Mammary epithelial cell (primary cell): ENCODE measurements around the gene SMYD3.

Experiments used
- EZH2 ChIP-seq: IDR thresholded peaks from 2 replicates; pipeline ENCODE4 v1.6.1; 2012; ENCODE audit warnings: low read length, inconsistent platforms, borderline replicate concordance
- TF ChIP-seq, protein P1 (sequence below), 2 donors: IDR thresholded peaks in 1 of 2; conservative IDR thresholded peaks in 1 of 2; 2 replicates each; pipeline ENCODE4 v1.5.1; 2011 to 2012; ENCODE audit warnings: inconsistent platforms in 2 of 2, low read length in 2 of 2, mild to moderate bottlenecking in 2 of 2, control low read depth in 1 of 2, low read depth in 1 of 2; ENCODE audit not compliant: insufficient read depth in 1 of 2; ENCODE audit errors: extremely low read depth in 1 of 2

DNA sequence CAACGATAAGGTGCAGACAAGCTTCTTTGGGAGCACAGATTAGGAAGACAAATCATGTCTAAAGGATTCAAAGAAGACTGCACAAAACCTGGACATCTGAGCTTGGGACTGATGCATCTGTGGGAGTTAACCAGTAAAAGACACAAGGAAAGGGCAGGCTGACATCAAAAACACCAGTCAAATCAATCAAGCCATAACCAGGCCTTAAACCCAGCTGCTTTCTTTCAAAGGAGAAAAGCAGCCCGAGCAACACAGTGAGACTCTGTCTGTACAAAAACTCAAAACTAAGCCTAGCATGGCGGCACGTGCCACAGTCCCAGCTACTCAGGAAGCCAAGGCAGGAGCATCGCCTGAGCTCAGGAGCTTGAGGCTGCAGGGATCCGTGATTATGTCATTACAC is 411.6 kb downstream of the SMYD3 start:
- no peak for TF ChIP-seq EZH2
- TF ChIP-seq, protein P1, sequence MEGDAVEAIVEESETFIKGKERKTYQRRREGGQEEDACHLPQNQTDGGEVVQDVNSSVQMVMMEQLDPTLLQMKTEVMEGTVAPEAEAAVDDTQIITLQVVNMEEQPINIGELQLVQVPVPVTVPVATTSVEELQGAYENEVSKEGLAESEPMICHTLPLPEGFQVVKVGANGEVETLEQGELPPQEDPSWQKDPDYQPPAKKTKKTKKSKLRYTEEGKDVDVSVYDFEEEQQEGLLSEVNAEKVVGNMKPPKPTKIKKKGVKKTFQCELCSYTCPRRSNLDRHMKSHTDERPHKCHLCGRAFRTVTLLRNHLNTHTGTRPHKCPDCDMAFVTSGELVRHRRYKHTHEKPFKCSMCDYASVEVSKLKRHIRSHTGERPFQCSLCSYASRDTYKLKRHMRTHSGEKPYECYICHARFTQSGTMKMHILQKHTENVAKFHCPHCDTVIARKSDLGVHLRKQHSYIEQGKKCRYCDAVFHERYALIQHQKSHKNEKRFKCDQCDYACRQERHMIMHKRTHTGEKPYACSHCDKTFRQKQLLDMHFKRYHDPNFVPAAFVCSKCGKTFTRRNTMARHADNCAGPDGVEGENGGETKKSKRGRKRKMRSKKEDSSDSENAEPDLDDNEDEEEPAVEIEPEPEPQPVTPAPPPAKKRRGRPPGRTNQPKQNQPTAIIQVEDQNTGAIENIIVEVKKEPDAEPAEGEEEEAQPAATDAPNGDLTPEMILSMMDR (conservative IDR thresholded peaks at IDR 0.05 in 1 of 2, IDR thresholded peaks at IDR 0.05 in 1 of 2; ENCODE audit: extremely low read depth in 1 of 2, insufficient read depth in 1 of 2, low read depth in 1 of 2, low read length in 2 of 2), result no peak
